HG03135 (cell line): ENCODE measurements around the gene KDELR1.
A peak's percentile ranks its signal among the peaks of the same experiment; 100 is the strongest.
"Not testable (repeated sequence)": the region's sequence is repeated elsewhere in the genome, so short reads cannot be mapped to it uniquely, and the experiment has no call there.

Experiments
- ATAC-seq: cut with Tn5 transposase; IDR thresholded peaks from one replicate; pipeline ENCODE4 v1.9.1; 2021; ENCODE audit warnings: mild to moderate bottlenecking, moderate library complexity; ENCODE audit not compliant: unreplicated experiment

KDELR1 gene

DNA sequence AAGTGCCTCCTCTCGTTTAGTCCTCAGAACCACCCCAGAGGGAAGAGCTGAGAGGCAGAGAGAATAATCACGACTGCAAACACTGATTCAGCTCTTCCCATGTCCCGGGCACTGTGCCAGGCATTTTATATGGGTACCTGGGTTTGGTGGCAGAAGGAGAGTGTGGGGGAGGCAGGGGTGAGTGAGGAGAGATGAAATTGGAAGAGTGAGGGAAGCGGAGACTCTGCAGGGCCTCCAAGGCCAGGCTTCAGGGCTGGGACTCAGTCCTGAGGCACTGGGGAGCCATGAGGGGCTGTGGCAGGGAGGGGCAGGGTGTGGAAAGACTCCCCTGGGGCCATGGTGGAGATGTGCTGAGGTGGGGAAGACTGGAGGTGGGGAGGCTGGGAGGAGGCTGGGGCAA, 18.4 kb downstream of the KDELR1 start:
- no peak for ATAC-seq

DNA sequence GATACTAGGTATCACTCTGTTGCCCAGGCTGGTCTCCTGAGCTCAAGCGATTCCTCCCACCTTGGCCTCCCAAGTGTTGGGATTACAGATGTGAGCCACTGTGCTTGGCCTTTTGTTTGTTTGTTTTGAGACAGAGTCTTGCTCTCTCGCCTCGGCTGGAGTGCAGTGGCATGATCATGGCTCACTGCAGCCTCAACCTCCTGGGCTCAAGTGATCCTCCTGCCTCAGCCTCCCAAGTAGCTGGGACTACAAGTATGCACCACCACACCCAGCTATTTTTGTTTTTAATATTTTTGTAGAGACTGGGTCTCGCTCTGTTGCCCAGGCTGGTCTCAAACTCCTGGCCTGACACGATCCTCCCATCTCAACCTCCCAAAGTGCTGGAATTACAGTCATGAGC, 19.6 kb downstream of the KDELR1 start:
- not testable (repeated sequence) for ATAC-seq

DNA sequence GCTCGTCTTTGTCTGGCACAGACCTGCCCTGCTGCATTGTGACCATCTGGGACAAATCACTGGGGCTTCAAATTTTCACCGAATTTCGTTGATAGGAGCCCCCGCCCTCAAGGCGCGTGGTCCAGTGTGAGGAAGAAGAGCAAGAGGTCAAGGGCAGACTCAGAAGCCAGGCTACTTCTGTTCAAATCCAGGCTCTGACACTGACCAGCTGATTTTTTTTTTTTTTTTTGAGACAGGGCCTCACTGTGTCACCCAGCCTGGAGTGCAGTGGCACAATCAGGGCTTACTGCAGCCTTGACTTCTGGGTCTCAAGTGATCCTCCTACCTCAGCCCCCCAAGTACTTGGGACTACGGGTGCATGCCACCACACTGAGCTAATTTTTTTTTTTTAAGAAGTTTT, 20.0 kb downstream of the KDELR1 start:
- no peak for ATAC-seq

DNA sequence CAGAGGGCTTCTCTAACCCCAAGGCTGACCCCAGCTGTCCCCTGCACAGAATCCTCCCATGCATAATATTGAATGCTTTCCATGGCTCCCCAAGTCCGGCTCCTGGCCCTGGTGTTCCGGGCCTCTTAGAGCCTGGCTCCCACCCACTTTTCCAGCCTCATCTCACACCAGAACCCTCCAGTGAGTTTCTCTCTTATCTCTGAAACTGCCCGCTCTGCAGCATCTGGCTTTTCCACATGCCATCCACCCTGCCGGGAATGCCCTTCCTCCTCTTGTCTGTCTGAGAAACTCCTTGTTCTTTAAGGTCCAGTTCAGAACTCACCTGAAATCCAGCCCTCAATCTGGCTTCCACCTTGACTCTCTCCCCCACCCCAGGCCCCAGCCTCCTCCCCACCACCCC, 20.4 kb downstream of the KDELR1 start:
- no peak for ATAC-seq

DNA sequence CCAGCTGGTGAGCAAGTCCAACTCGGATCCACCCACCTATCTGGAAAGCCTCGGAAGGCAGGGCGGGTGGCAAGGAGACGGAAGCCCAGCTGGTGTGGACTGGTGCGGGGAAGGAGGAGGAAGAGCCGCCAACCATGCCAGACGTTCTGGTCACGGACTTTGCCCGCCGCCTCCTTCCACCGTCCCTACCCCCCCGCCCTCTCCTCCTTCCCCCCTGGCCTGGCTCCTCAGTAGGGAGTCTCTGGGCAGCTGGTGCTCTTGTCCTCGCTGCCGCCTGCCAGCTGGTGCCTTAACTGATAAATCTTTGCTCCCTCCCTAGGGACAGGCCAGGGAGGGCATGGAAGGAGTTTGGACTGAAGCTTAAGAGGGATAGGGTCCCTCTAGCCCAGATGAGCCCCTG, 22.4 kb downstream of the KDELR1 start:
- ATAC-seq, result no peak

DNA sequence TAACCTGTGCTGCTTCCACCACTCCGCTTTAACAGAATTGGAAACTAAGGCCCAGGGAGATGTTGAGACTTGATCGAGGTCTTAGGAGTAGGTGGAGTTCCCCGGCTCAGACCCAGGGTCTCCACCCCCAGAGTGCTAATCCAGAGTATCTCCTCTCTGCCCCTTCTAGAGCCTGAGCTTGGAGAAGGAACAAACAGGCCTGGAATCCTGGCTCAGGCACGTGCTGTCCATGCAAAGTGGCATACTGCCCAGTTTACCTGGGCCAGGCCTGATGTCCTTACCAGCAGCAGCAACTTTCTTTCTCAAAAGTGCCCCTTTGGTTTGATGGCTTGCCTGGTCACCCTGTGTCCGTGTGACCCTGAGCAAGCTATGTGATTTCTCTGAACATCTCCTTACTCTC, 23.5 kb downstream of the KDELR1 start:
- no peak for ATAC-seq

DNA sequence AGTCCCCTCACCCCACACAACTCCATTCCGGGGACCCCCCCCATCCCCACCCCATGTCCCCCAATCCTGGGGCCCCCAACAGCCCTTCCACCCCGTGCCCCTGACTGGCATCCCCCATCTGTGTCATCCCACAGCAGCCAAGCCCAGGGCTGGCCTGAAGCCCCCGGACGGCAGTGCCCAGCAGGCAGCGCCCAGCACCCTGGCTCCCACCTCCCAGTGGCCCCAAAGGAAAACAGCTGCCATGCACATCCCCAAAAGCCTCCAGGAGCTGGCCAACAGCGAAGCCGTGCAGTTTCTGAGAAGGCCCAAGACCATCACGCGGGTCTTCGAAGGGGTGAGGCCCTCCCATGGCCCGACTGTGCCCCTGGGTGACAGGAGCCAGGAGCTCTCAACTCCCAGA, 25.7 kb downstream of the KDELR1 start:
- no peak for ATAC-seq

DNA sequence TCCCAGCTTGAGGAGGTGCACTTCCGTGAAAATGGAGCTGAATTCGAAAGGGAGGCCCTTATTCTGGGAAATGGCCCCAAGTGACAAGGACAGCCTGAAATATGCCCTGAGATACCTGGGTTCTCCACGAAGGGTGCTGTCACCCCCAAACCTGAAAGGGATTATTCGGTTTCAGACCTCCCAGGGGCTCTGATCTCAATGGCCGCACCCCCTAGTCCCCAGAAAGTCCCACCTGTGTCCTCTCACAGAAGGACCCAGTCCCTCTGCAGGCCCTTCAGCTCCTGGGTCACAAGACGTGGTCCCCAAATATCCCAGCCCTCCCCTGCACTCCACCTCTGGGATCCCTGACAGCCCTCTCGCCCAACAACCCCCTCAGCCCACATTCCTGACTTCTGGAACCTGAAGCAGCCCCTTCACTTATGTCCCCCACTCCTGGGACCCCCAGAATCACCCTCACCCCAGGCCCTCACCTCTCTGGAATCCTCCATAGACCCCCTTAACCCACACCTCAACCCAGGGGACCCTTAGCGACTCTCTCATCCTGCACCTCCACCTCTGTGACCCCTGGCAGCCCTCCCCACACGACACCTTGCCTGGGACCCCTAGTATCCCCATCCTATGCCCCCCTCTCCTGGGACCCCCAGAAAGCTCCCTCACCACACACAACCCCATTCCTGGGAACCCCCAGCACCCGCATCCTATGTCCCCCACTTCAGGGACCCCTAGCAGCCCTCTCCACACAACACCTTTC, 26.6 kb downstream of the KDELR1 start:
- ATAC-seq, result no peak

DNA sequence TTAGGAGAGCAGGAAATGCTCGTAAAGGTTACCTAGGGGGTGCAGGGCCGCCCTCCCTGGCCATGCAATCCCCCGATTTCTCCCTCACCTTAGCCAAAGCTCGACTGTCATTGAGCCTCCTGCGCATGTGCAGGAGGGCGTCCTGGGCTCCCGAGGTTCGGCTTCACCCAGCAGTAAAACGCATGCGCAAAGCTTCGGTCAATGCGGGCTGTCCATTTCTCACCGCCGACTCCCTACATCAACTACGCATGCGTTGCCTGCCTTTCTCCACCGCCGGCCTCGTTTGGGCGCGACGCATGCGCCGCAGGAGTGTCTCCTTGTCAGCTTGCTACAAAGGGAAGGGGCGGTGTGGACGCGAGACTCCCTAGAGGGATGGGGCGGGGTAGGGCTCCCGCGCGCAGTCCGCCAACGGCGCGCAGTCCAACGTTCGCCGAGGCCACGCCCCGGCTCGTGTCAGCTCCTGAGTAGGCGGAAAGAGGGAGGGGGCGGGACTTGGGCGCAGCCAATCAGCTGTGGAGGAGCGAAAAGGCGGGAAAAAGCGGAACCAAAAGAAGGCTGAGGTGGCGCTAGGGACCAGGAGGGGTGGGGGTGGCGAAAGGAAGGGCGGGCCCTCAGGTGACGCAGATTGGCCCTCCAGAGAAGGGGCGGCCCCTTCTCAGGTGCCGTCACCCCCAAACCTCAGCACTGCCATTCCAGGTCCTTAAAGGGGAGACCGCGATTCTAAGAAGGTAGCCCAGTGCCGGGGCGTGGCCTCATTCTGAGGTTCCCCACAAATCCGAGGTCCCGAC, 27.3 kb downstream of the KDELR1 start, which contains the start of the genes SYNGR4 and TMEM143:
SYNGR4 (plus strand) TSS at position 558 of the 788 bp plus-strand sequence. CDS start 1,476 bp downstream, outside the sequence.
TMEM143 (minus strand) TSS at position 131 of the 788 bp plus-strand sequence; CDS start at position 111, 20 bp downstream.
- peak; percentile 82 for ATAC-seq

DNA sequence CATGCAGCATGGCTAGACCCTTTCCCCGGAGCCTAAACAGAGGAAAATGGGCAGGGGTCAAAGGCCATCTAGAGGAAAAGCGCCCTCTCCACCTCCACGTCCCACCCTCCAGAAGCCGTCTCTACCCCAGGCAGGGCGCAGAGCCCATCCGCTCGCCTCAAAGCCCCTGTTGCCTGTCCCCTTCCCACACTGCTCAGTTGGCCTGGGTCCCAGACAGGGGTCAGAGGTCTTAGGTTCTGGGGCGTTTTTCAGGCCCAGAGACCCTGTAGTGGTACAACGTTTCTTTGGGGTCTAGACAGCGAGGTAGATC, 27.9 kb downstream of the KDELR1 start:
- ATAC-seq, result peak; percentile 6

DNA sequence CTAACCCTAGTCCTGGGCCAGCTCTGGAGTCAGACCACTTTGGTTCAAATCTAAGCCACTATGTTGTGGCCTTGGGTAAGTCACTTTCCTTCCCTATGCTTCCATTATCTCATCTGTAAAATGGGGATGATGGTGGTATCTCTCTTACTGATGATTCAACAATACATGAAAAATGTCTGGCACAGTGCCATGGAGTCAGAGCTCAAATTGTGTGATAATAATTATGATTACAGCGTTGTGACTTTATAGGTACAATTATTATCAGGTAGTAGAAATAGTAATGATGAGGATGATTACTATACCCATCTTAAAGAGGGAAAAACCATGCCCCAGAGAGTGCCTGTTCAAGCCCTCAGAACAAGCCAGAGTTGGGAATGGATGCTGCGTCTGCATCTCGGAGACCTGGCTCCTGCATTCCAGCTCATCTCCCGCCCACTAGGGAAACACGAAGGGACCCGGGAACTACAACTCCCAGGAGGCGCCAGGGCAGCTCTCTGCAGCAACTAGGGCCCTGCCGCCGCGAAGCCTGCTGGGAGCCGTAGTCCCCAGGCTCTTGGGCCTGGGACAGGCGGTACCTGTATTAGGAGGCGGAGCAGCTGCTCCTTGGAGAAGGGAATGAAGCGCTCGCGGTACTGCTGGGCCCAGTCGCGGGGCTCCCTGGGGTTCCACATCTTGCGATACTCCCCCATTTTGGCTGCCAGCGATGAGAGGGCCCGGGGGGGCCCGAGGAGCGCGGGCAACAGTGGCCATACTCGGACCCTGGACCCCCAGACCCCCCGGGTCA, 28.4 kb downstream of the KDELR1 start:
- ATAC-seq, result peak; percentile 56

DNA sequence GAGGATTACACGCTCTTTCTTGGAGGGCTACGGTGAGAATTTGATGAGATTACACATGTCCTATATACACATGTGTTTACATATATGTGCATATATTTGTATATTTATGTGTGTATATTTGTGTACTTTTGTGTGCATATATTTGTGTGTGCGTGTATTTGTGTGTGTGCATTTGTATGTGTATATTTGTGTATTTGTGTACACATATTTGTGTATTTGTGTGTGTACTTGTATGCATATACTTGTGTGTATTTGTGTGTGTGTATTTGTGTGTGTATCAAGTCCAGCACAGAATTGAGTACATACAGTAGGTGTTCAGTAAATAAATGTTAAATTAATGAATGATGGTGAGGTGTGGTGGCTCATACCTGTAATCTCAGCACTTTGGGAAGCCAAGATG, 29.4 kb downstream of the KDELR1 start:
- no peak for ATAC-seq

DNA sequence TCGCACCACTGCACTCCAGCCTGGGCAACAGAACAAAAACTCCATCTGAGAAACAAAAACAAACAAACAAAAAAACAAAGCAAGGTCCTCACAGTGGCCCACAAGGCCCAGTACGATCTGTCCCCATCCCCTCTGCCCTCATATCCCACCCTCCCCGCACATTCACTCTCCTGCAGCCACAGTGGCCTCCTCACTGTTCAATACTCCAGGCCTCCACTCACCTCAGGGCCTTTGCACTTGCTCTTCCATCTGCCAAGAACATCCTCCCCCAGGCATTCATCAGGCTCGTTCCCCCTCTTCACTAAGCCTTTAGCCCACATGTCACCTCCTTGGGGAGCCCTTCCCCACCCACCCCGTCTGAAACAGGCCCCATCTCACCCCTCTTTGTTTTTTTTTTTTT, 32.2 kb downstream of the KDELR1 start:
- no peak for ATAC-seq

DNA sequence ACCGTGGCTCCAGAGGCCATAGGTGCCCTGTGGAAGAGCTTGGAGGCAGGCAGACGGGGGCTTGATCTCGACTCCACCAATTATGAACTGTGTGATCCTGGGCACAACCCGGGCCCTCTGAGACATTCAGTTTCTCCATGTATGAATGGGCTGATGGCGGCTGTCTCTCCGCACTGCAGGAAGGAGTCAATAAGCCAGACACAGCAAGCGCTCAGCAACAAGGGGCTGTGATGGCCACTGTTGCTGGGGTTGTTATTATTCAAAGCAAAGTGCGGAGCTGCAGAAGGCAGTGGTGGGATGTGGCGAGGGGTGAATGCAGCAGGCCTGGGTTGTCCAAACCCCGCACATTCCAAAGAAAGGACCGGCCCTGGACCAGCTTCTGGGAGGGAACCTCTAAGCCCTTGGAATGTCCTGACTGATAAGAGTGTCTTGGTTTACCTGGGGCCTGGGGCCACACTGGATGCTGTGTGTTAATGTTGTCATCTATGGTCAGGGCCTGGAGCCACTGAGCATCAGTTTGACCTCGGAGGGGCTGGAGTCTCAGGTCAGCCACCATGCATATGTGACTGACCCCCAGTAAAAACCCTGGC, 35.9 kb downstream of the KDELR1 start:
- ATAC-seq, result no peak

DNA sequence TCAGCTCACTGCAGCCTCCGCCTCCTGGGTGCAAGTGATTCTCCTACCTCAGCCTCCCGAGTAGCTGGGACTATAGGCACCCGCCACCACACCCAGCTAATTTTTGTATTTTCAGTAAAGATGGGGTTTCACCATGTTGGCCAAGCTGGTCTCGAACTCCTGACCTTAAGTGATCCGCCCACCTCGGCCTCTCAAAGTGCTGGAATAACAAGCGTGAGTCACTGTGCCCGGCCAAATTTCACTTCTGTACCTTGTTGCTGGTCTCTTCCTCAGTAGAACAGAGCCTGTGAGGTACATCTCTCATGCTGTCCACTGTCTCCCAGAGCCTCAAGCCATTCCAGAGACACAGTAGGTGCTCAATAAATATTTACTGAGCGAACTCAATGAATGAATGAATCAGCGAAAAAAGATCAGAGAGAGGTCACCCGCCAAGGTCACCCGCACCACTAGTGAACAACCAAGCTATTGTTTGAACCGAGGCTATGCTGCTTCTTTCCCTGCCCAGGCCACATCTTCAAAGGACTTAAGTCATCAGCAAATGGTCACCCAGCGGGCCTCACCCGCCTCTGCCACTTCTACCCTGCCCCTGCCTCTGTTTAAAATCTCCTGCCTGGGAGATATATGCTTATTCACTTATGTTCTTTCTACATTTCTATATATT, 36.9 kb downstream of the KDELR1 start:
- ATAC-seq, result no peak

DNA sequence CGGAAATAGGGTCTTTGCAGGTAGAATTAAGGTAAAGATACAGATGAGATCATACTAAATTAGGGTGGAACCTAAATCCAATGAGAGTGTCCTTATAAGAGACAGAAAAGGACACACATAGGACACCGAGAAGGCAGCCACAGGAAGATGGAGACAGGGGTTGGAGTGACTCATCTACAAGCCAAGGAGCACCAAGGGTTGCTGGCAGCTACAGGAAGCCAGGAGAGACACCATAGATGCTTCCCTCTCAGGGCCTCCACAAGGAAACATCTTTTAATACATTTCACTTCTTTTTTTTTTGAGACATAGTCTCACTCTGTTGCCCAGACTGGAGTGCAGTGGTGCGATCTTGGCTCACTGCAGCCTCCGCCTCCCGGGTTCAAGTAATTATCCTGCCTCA, 37.7 kb downstream of the KDELR1 start:
- ATAC-seq, result no peak

DNA sequence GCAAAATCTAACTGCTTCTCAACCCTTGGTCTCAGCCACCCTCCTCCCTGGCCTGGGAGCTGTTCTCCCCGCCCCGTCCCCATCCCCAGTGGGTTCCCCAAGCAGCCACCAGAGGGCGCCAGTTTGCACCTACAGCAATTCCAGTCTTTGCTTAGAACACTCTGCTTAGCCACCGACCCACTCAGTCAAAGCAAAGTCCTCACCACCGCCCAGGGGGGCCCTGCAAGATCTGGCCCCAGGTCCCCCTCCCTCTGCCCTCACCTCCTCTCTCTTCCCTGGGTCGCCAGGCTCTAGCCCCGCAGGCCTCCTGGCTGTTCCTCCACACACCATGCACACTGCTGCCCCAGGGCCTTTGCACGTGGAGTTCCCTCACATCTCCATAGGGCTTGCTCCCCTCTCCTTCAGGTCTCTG, 40.0 kb downstream of the KDELR1 start:
- ATAC-seq, result no peak

DNA sequence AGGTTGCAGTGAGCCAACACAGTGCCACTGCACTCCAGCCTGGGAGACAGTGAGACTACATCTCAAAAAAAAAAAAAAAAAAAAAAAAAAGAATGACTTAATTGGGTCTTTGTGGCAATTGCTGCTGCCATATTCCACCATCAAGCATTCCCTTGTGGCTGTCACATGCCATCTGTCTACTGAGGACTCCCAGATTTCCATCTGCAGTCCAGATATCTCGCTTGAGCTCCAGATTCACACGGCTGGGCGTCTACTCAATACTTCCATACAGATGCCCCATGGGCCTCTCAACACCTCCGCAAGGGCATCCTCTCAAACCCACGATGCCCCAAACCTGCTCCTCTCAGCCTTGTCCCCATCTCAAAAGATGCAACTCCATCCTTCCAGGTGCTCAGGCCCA, 40.5 kb downstream of the KDELR1 start:
- ATAC-seq, result no peak

DNA sequence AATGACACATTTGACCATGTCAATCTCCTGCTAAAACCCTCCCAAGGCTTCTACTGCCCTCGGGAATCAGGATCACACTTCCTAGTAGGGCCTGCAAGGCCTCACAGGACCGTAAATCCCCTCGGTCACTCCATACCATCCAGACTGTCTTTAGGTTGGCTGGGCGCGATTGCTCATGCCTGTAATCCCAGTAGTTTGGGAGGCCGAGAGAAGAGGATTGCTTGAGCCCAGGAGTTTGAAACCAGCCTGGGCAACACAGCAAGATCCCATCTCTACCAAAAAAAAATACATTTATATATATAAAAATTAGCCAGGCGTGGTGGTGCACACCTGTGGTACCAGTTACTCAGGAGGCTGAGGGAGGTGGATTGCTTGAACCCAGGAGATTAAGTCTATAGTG, 42.6 kb downstream of the KDELR1 start:
- no peak for ATAC-seq

DNA sequence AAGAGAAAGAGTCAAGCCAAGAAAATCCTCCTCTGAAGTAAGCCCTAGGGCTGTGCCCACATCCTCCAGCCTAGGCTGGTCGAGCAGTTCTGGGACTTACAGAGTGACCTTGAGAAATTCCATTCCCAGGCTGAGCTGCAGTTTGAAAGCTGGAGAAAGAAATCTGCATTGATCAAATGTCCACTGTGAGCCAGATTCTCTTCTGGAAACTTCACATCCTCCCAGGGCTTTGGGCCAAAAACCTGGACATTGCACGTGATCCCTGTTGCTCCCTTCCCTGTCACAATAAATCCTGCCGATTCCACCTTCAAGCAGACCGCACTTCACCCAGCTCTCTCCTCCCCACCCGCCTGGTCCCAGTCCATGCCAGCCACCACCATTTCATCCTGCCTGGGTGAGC, 43.3 kb downstream of the KDELR1 start:
- ATAC-seq, result no peak

DNA sequence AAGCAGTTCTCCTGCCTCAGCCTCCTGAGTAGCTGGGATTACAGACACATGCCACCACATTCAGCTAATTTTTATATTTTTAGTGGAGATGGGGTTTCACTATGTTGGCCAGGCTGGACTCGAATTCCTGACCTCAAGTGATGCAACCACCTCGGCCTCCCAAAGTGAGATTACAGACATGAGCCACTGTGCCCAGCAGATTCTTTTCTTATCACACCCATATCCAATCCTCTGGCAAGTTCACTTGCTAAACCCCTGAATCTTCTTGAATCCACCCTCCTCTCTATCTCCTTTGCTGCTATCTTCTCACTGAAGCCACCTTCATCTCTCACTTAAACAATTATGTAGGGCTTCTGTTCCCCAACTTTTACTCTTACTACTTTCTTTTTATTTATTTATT, 45.2 kb downstream of the KDELR1 start:
- ATAC-seq, result no peak
